ENCODE results near the gene GGA1.

DNA sequence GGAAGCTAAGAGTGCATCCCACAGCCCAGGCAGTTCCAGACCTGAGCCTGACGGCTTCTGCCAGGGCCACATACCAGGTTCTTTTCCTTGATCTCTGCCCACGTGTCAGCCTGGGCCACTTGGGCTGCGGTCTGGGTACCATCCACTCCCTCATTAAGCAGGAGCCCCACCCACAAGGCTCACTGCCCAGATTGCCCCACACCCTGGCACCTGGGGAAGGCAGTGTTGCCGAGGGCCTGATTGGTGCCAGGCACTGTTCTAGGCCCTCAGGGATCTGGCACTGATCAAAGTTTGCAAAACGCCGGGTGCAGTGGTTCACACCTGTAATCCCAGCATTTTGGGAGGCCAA lies 15.4 kb downstream of the GGA1 start:
- TF ChIP-seq CHD2 (IDR thresholded peaks at IDR 0.05; ENCODE audit: borderline replicate concordance, low read depth, low read length) = no peak
- TF ChIP-seq BHLHE40 (IDR thresholded peaks at IDR 0.05; ENCODE audit: borderline replicate concordance in 1 of 2, low read depth in 2 of 2, low read length in 1 of 2) = no peak
- TF ChIP-seq, protein P1, sequence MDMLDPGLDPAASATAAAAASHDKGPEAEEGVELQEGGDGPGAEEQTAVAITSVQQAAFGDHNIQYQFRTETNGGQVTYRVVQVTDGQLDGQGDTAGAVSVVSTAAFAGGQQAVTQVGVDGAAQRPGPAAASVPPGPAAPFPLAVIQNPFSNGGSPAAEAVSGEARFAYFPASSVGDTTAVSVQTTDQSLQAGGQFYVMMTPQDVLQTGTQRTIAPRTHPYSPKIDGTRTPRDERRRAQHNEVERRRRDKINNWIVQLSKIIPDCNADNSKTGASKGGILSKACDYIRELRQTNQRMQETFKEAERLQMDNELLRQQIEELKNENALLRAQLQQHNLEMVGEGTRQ (IDR thresholded peaks at IDR 0.05; ENCODE audit: borderline replicate concordance, low read depth, low read length) = no peak
- no peak for TF ChIP-seq EZH2 (IDR thresholded peaks at IDR 0.05; ENCODE audit: borderline replicate concordance, control insufficient read depth, low read depth, low read length)
- TF ChIP-seq, protein P2, sequence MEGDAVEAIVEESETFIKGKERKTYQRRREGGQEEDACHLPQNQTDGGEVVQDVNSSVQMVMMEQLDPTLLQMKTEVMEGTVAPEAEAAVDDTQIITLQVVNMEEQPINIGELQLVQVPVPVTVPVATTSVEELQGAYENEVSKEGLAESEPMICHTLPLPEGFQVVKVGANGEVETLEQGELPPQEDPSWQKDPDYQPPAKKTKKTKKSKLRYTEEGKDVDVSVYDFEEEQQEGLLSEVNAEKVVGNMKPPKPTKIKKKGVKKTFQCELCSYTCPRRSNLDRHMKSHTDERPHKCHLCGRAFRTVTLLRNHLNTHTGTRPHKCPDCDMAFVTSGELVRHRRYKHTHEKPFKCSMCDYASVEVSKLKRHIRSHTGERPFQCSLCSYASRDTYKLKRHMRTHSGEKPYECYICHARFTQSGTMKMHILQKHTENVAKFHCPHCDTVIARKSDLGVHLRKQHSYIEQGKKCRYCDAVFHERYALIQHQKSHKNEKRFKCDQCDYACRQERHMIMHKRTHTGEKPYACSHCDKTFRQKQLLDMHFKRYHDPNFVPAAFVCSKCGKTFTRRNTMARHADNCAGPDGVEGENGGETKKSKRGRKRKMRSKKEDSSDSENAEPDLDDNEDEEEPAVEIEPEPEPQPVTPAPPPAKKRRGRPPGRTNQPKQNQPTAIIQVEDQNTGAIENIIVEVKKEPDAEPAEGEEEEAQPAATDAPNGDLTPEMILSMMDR (IDR thresholded peaks at IDR 0.05 in 2 of 3, conservative IDR thresholded peaks at IDR 0.05 in 1 of 3; ENCODE audit: control insufficient read depth in 2 of 3, extremely low read depth in 1 of 3, insufficient read depth in 1 of 3, low read depth in 3 of 3, low read length in 3 of 3) = no peak

Measured in GM12878 (cell line).